GM19452 (cell line): ENCODE results near the gene CORO1C.
"Not testable (repeated sequence)": the region's sequence is repeated elsewhere in the genome, so short reads cannot be mapped to it uniquely, and the experiment has no call there.

ENCODE experiments used
- ATAC-seq: cut with Tn5 transposase; IDR thresholded peaks from one replicate; pipeline ENCODE4 v1.9.1; 2021; ENCODE audit not compliant: unreplicated experiment

CORO1C gene

GRCh38 chr12:108731105-108731865, at the start of gene CORO1C:
TSS of gene CORO1C (minus strand) at chr12:108731518. CDS start at chr12:108701318, 30,200 bp downstream.
- peak; percentile 74 for ATAC-seq

- no peak for ATAC-seq
Measured at GRCh38 chr12:108779998-108780688, 48.8 kb upstream of the CORO1C start.

- ATAC-seq, result no peak
Measured at GRCh38 chr12:108778053-108778452, 46.7 kb upstream of the CORO1C start.

- ATAC-seq, result no peak
Measured at GRCh38 chr12:108777156-108777555, 45.8 kb upstream of the CORO1C start.

- no peak for ATAC-seq
Measured at GRCh38 chr12:108773798-108774788, 42.8 kb upstream of the CORO1C start.

GRCh38 chr12:108772891-108773797, 41.8 kb upstream of the CORO1C start:
- no peak for ATAC-seq

DNA sequence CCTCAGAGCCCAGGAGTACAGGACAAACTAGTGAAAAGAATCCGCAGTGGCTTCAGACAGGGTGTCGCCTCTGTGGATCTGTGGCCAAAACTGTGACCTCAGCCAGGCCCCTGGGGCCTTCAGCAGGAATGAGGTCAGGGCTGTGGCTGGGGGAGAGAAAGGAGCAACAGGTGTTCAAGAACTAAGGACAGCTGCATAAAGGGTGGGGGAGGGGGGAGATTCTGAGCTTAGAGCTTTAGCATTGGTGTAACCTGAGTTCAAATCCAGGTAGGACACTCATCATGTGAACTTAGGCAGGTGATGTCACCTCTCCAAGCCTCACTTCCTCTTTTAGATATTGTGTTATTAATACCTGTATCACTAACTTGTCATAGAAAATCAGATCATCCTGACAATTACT, 40.9 kb upstream of the CORO1C start:
- ATAC-seq, result no peak

- not testable (repeated sequence) for ATAC-seq
Measured at GRCh38 chr12:108771835-108772234, 40.5 kb upstream of the CORO1C start.

GRCh38 chr12:108770963-108771362, 39.6 kb upstream of the CORO1C start:
- ATAC-seq, result no peak

GRCh38 chr12:108770269-108770829, 39.0 kb upstream of the CORO1C start:
- ATAC-seq, result no peak

DNA sequence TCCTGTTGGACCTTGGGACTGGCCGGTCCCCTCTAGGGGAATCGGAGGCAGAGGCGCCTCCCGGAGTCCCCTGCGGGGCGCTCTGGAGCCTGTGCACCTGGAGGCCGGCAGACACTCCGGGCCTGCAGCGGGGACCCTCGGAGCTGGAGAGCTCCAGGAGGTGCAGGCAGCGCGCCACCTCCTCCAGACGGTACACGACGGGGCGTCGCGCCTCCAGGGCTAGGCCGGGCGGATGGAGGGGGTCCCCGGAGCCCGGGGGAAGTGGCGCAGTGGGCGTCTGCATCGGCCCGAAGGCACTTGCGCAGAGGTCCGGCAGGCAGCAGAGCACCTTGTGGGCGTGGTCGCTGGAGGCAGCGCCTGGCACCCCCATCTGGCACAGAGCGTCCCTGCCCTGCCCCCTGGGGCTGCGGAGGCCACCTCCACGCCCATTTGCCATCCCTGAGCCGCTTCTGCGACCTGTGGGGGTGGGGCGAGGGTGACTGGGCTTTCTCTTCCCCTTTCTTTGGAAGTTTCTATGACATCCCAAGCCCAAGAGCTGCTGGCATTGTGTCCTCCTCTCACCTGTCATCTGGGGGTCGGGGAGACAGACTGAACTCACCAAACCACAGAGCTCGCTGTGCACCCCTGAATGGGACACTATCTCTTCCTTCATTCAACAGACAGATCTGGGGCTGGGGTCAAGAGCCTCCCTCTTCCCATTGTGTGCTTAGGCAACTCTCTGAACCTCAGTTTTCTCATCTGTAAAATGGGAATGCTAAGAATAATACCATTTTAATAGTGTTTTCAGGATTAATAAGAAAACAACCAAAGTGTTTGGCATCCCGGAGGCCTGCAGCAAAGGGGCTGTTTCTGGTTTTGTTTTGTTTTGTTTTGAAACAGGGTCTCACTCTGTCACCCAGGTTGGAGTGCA, 37.5 kb upstream of the CORO1C start:
- ATAC-seq, result no peak

GRCh38 chr12:108766294-108766693, 35.0 kb upstream of the CORO1C start:
- no peak for ATAC-seq

- no peak for ATAC-seq
Measured at GRCh38 chr12:108765289-108765764, 34.0 kb upstream of the CORO1C start.

- no peak for ATAC-seq
Measured at GRCh38 chr12:108764540-108765288, 33.4 kb upstream of the CORO1C start.

- no peak for ATAC-seq
Measured at GRCh38 chr12:108761226-108761625, 29.9 kb upstream of the CORO1C start.

DNA sequence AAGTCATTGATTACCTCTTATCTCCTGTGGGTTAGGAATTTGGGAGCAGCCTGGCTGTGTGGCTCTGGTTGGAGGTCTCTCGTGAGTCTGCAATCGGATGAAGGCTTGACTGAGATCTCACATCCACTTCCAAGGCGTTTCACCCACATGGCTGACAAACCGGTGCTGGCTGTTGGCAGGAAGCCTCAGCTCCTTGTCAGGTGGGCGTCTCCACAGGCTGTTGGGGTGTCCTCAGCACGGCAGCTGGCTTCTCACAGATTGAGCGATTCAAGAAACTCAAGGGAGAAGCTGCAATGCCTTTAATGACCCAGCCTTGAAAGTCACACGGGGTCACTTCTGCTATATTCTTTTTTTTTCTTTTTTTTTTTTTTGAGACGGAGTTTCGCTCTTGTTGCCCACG, 28.6 kb upstream of the CORO1C start:
- ATAC-seq, result no peak

- no peak for ATAC-seq
Measured at GRCh38 chr12:108757856-108758255, 26.5 kb upstream of the CORO1C start.

DNA sequence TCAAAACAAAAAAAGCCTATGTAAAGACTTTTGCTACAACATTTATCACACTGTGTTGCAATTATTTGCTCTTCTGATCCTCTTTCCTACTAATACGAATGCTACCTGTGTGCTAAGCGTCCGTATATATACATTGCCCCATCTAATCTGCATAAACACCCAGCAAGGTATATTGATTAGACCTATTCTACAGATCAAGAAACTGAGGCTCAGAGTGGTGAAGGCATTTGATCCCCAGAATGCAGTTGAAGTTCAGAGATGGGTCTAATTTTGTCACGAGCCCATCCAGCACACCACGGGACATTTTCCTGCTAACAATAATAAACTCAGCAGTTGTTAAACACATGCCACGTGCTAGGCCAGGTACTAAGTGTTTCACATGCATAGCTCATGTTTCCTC, 25.1 kb upstream of the CORO1C start:
- no peak for ATAC-seq
